UCSD-AML1 (cell line): ENCODE results near the gene COL11A2.

Experiments used
- DNase-seq: peaks from one replicate; lab custom pipeline; 2025; ENCODE audit not compliant: unreplicated experiment; lab: John Stamatoyannopoulos, UW

The COL11A2 gene

GRCh38 chr6:33120001-33120400, 72.3 kb downstream of the COL11A2 start:
- DNase-seq: no peak

GRCh38 chr6:33118525-33119123, 73.6 kb downstream of the COL11A2 start:
- DNase-seq: no peak

GRCh38 chr6:33117811-33118277, 74.4 kb downstream of the COL11A2 start:
- DNase-seq: no peak

- no peak for DNase-seq
These were observed 75.2 kb downstream of the COL11A2 start for GRCh38 chr6:33116841-33117711.

GRCh38 chr6:33116417-33116816, 75.8 kb downstream of the COL11A2 start:
- DNase-seq: no peak

GRCh38 chr6:33114406-33114805, 77.9 kb downstream of the COL11A2 start:
- no peak for DNase-seq

GRCh38 chr6:33113755-33114154, 78.5 kb downstream of the COL11A2 start:
- DNase-seq: no peak
